ENCODE measurements around the gene PIGP. TPM values are rescaled to one million over a fixed set of nuclear protein-coding genes. Genes with fewer than 3 reads are reported as not detected.

Gene PIGP
- total and polyA plus RNA-seq, 9 of the 15 experiments (the other 6 are each of a cell fraction or from before 2014, with no cell fraction given) = 18.3 to 122 (median 35.6) TPM

GRCh38 chr21:37072988-37073416 is at the start of gene PIGP, which contains the start of gene TTC3 (continued):
- no peak for TF ChIP-seq ZNF766 (CRISPR knock-in tag; conservative IDR thresholded peaks at IDR 0.05)
- no peak for TF ChIP-seq CBFB (CRISPR knock-in tag; IDR thresholded peaks at IDR 0.05)
- no peak for TF ChIP-seq SRSF9 (IDR thresholded peaks at IDR 0.05; ENCODE audit: borderline replicate concordance, low read depth, low read length)
- TF ChIP-seq FOXP4 (CRISPR knock-in tag; IDR thresholded peaks at IDR 0.05; ENCODE audit: borderline replicate concordance) = no peak
- no peak for TF ChIP-seq ZC3H11A (IDR thresholded peaks at IDR 0.05; ENCODE audit: low read depth, low read length)
- no peak for TF ChIP-seq KLF1 (tag; IDR thresholded peaks at IDR 0.05)
- no peak for TF ChIP-seq POU5F1 (IDR thresholded peaks at IDR 0.05; ENCODE audit: borderline replicate concordance, low read depth, low read length, partially characterized antibody)
- TF ChIP-seq HNRNPLL (IDR thresholded peaks at IDR 0.05; ENCODE audit: low read depth, low read length, poor library complexity, severe bottlenecking) = no peak
- TF ChIP-seq ZNF121 (CRISPR knock-in tag; conservative IDR thresholded peaks at IDR 0.05) = no peak
- no peak for TF ChIP-seq ETS2 (tag; IDR thresholded peaks at IDR 0.05; ENCODE audit: borderline replicate concordance, poor library complexity, severe bottlenecking)
- no peak for TF ChIP-seq ZNF644 (tag; IDR thresholded peaks at IDR 0.05; ENCODE audit: low read depth)
- peak; percentile 76 for TF ChIP-seq POLR2AphosphoS5 (IDR thresholded peaks at IDR 0.05; ENCODE audit: control insufficient read depth, insufficient read depth, low read depth, low read length)
- TF ChIP-seq CHCHD3 (CRISPR knock-in tag; IDR thresholded peaks at IDR 0.05) = no peak; the same call in 1 of the 2 replicates
- TF ChIP-seq HDAC8 (tag; IDR thresholded peaks at IDR 0.05) = no peak
- no peak for TF ChIP-seq FOXO4 (CRISPR knock-in tag; IDR thresholded peaks at IDR 0.05)
- TF ChIP-seq, protein P1, sequence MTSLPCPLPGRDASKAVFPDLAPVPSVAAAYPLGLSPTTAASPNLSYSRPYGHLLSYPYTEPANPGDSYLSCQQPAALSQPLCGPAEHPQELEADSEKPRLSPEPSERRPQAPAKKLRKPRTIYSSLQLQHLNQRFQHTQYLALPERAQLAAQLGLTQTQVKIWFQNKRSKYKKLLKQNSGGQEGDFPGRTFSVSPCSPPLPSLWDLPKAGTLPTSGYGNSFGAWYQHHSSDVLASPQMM (CRISPR knock-in tag; IDR thresholded peaks at IDR 0.05) = no peak
- no peak for TF ChIP-seq SIRT6 (IDR thresholded peaks at IDR 0.05; ENCODE audit: low read depth, low read length)
- no peak for TF ChIP-seq HNRNPH1 (optimal IDR thresholded peaks at IDR 0.05; ENCODE audit: low read depth, low read length)
- no peak for TF ChIP-seq MIER1 (IDR thresholded peaks at IDR 0.05; ENCODE audit: low read depth)
- TF ChIP-seq, protein P2, sequence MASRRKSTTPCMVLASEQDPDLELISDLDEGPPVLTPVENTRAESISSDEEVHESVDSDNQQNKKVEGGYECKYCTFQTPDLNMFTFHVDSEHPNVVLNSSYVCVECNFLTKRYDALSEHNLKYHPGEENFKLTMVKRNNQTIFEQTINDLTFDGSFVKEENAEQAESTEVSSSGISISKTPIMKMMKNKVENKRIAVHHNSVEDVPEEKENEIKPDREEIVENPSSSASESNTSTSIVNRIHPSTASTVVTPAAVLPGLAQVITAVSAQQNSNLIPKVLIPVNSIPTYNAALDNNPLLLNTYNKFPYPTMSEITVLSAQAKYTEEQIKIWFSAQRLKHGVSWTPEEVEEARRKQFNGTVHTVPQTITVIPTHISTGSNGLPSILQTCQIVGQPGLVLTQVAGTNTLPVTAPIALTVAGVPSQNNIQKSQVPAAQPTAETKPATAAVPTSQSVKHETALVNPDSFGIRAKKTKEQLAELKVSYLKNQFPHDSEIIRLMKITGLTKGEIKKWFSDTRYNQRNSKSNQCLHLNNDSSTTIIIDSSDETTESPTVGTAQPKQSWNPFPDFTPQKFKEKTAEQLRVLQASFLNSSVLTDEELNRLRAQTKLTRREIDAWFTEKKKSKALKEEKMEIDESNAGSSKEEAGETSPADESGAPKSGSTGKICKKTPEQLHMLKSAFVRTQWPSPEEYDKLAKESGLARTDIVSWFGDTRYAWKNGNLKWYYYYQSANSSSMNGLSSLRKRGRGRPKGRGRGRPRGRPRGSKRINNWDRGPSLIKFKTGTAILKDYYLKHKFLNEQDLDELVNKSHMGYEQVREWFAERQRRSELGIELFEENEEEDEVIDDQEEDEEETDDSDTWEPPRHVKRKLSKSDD (conservative IDR thresholded peaks at IDR 0.05; ENCODE audit: low read length) = no peak
- TF ChIP-seq ETV5 (CRISPR knock-in tag; IDR thresholded peaks at IDR 0.05; ENCODE audit: low read depth) = no peak
- TF ChIP-seq NEUROD1 (IDR thresholded peaks at IDR 0.05; ENCODE audit: borderline replicate concordance, low read depth, low read length, partially characterized antibody) = no peak
- no peak for TF ChIP-seq ZFP1 (CRISPR knock-in tag; IDR thresholded peaks at IDR 0.05)

All from K562 (cell line).